SK-N-MC (cell line): ENCODE data around the gene FXYD7.
"Not testable (repeated sequence)": the region's sequence is repeated elsewhere in the genome, so short reads cannot be mapped to it uniquely, and the experiment has no call there.

Experiments used
- DNase-seq: peaks from one replicate; pipeline ENCODE4 v3.0.0-alpha.2; 2011; ENCODE audit warnings: low read depth, low spot score
- H3K27ac ChIP-seq: fragments of 200-600 bp; sonication (generic); 2 replicates; pipeline ENCODE4 v1.5.1; 2016; ENCODE audit warnings: mixed run types
- H3K36me3 ChIP-seq: fragments of 200-600 bp; sonication (generic); 2 replicates; pipeline ENCODE4 v1.6.1; 2017; ENCODE audit warnings: antibody characterized with exemption, low read length, mixed read lengths; ENCODE audit not compliant: insufficient read depth
- H3K4me3 ChIP-seq: fragments of 200-600 bp; sonication (generic); 2 replicates; pipeline ENCODE4 v1.5.1; 2016
- H3K9ac ChIP-seq: fragments of 200-600 bp; sonication (generic); 2 replicates; pipeline ENCODE4 v1.8.0; 2017; ENCODE audit warnings: mixed run types, mixed read lengths; ENCODE audit not compliant: insufficient read length
- H3K9me3 ChIP-seq: fragments of 200-600 bp; sonication (generic); 2 replicates; pipeline ENCODE4 v1.6.1; 2017; ENCODE audit warnings: low read depth, mild to moderate bottlenecking, antibody characterized with exemption, low read length, moderate library complexity, mixed read lengths
- EZH2 ChIP-seq: fragments of 200-600 bp; sonication (generic); IDR thresholded peaks from one replicate; pipeline ENCODE4 v1.6.1; 2017; ENCODE audit warnings: antibody characterized with exemption
- FOXP2 ChIP-seq: optimal IDR thresholded peaks from 2 replicates; pipeline ENCODE3; 2011; ENCODE audit warnings: mild to moderate bottlenecking, moderate library complexity; ENCODE audit not compliant: insufficient read depth; ENCODE audit errors: extremely low read length, control extremely low read depth
- POLR2AphosphoS5 ChIP-seq: IDR thresholded peaks from 2 replicates; pipeline ENCODE4 v1.6.1; 2012; ENCODE audit warnings: mild to moderate bottlenecking, low read depth, low read length, borderline replicate concordance

Gene FXYD7

GRCh38 chr19:35144259-35144599 is 1.2 kb downstream of the FXYD7 start:
- Histone ChIP-seq H3K4me3 (no peak overlapping the region), H3K36me3 (no peaks in the 10 kb centered on the region), H3K9ac (no peak overlapping the region), H3K27ac (no peak overlapping the region), H3K9me3 (no peaks in the 10 kb centered on the region)
- no peak for DNase-seq
- no peak for TF ChIP-seq FOXP2
- TF ChIP-seq EZH2, result no peak
- TF ChIP-seq POLR2AphosphoS5, result no peak

- DNase-seq, result no peak
- TF ChIP-seq FOXP2 (no peak), EZH2 (no peak), POLR2AphosphoS5 (no peak)
- H3K4me3 ChIP-seq, result no peak overlapping the region
- no peak overlapping the region for H3K9ac ChIP-seq
- H3K36me3 ChIP-seq, result no peaks in the 10 kb centered on the region
- H3K9me3 ChIP-seq, result no peaks in the 10 kb centered on the region
- no peak overlapping the region for H3K27ac ChIP-seq
Observed at GRCh38 chr19:35144600-35145436, 1.8 kb downstream of the FXYD7 start.

- Histone ChIP-seq H3K27ac (no peak overlapping the region), H3K4me3 (no peak overlapping the region), H3K9ac (no peak overlapping the region), H3K9me3 (no peaks in the 10 kb centered on the region), H3K36me3 (no peaks in the 10 kb centered on the region)
- DNase-seq, result no peak
- no peak for TF ChIP-seq FOXP2
- TF ChIP-seq POLR2AphosphoS5, result no peak
- TF ChIP-seq EZH2, result no peak
Observed at GRCh38 chr19:35146746-35147459, 3.8 kb downstream of the FXYD7 start.

- TF ChIP-seq EZH2 (no peak), POLR2AphosphoS5 (no peak), FOXP2 (no peak)
- DNase-seq, result no peak
- H3K9me3 ChIP-seq, result no peaks in the 10 kb centered on the region
- H3K4me3 ChIP-seq, result no peak overlapping the region
- H3K36me3 ChIP-seq, result no peaks in the 10 kb centered on the region
- no peak overlapping the region for H3K27ac ChIP-seq
- no peak overlapping the region for H3K9ac ChIP-seq
Observed at GRCh38 chr19:35149463-35149862, 6.4 kb downstream of the FXYD7 start.

- TF ChIP-seq FOXP2, result no peak
- TF ChIP-seq EZH2, result no peak
- no peak for TF ChIP-seq POLR2AphosphoS5
- Histone ChIP-seq H3K9me3 (no peaks in the 10 kb centered on the region), H3K4me3 (no peak overlapping the region), H3K9ac (no peak overlapping the region), H3K27ac (no peak overlapping the region), H3K36me3 (no peaks in the 10 kb centered on the region)
- DNase-seq, result no peak
Observed at GRCh38 chr19:35150445-35150844, 7.4 kb downstream of the FXYD7 start.

- DNase-seq, result no peak
- no peak overlapping the region for H3K4me3 ChIP-seq
- H3K27ac ChIP-seq, result no peak overlapping the region
- no peak overlapping the region for H3K9ac ChIP-seq
- H3K36me3 ChIP-seq, result no peaks in the 10 kb centered on the region
- no peaks in the 10 kb centered on the region for H3K9me3 ChIP-seq
- TF ChIP-seq EZH2, result no peak
- TF ChIP-seq FOXP2, result no peak
- TF ChIP-seq POLR2AphosphoS5, result no peak
Observed at GRCh38 chr19:35151273-35152065, 8.4 kb downstream of the FXYD7 start.

GRCh38 chr19:35153129-35153522 is 10.1 kb downstream of the FXYD7 start:
- H3K4me3 ChIP-seq, DNase-seq, H3K9ac ChIP-seq, H3K9me3 ChIP-seq, H3K36me3 ChIP-seq, H3K27ac ChIP-seq: not testable (repeated sequence)

- Histone ChIP-seq H3K36me3 (no peaks in the 10 kb centered on the region), H3K9me3 (no peaks in the 10 kb centered on the region), H3K9ac (no peak overlapping the region), H3K4me3 (peak overlapping the region; percentile 66), H3K27ac (no peak overlapping the region)
- no peak for TF ChIP-seq FOXP2
- TF ChIP-seq POLR2AphosphoS5, result no peak
- TF ChIP-seq EZH2, result no peak
- DNase-seq, result no peak
Observed at GRCh38 chr19:35153701-35154524, 10.9 kb downstream of the FXYD7 start.
